Activated naive CD8-positive, alpha-beta T cell (primary cell): ENCODE measurements around the gene SMAD6.

Experiments
- H3K27ac Mint-ChIP-seq: one replicate; pipeline ENCODE4 v1.8.0; 2021; ENCODE audit warnings: mixed read lengths
- H3K27me3 Mint-ChIP-seq: one replicate; pipeline ENCODE4 v1.8.0; 2021; ENCODE audit warnings: mixed read lengths
- H3K36me3 Mint-ChIP-seq: one replicate; pipeline ENCODE4 v1.8.0; 2021; ENCODE audit warnings: mixed read lengths
- H3K4me1 Mint-ChIP-seq: one replicate; pipeline ENCODE4 v1.8.0; 2021; ENCODE audit warnings: low read depth, mixed read lengths
- H3K4me3 Mint-ChIP-seq: one replicate; pipeline ENCODE4 v1.8.0; 2021; ENCODE audit warnings: mild to moderate bottlenecking, mixed read lengths
- H3K9me3 Mint-ChIP-seq: one replicate; pipeline ENCODE4 v1.8.0; 2021; ENCODE audit warnings: low read depth, mixed read lengths

SMAD6 gene

GRCh38 chr15:66704803-66705153 lies 2.7 kb downstream of the SMAD6 start:
- peak overlapping the region; percentile 85 for H3K4me3 Mint-ChIP-seq
- H3K27me3 Mint-ChIP-seq: peaks cover 7% of the 10 kb centered on the region
- no peaks in the 10 kb centered on the region for H3K9me3 Mint-ChIP-seq
- H3K4me1 Mint-ChIP-seq: peaks cover 13% of the 10 kb centered on the region
- no peaks in the 10 kb centered on the region for H3K36me3 Mint-ChIP-seq
- H3K27ac Mint-ChIP-seq: no peak overlapping the region

GRCh38 chr15:66705277-66706146 lies 3.5 kb downstream of the SMAD6 start:
- Mint-ChIP-seq H3K4me3 (peak overlapping the region; percentile 85), H3K9me3 (no peaks in the 10 kb centered on the region), H3K27me3 (peaks cover 7% of the 10 kb centered on the region), H3K27ac (no peak overlapping the region), H3K4me1 (peaks cover 9% of the 10 kb centered on the region), H3K36me3 (no peaks in the 10 kb centered on the region)

- H3K4me3 Mint-ChIP-seq: no peak overlapping the region
Measured at GRCh38 chr15:66706225-66706732, 4.2 kb downstream of the SMAD6 start.

GRCh38 chr15:66706840-66707239 lies 4.8 kb downstream of the SMAD6 start:
- Mint-ChIP-seq H3K4me3 (no peak overlapping the region), H3K27ac (no peak overlapping the region), H3K36me3 (no peaks in the 10 kb centered on the region), H3K27me3 (peaks cover 7% of the 10 kb centered on the region), H3K4me1 (peaks cover 7% of the 10 kb centered on the region), H3K9me3 (no peaks in the 10 kb centered on the region)

More at GRCh38 chr15:66706225-66706732, 4.2 kb downstream of the SMAD6 start:
- no peaks in the 10 kb centered on the region for H3K36me3 Mint-ChIP-seq
- no peaks in the 10 kb centered on the region for H3K9me3 Mint-ChIP-seq
- peaks cover 7% of the 10 kb centered on the region for H3K4me1 Mint-ChIP-seq
- no peak overlapping the region for H3K27ac Mint-ChIP-seq
- H3K27me3 Mint-ChIP-seq: peaks cover 7% of the 10 kb centered on the region

- Mint-ChIP-seq H3K4me3 (no peak overlapping the region), H3K9me3 (no peaks in the 10 kb centered on the region), H3K27ac (no peak overlapping the region), H3K4me1 (peaks cover 4% of the 10 kb centered on the region), H3K27me3 (peaks cover 5% of the 10 kb centered on the region), H3K36me3 (no peaks in the 10 kb centered on the region)
Measured at GRCh38 chr15:66707310-66708082, 5.5 kb downstream of the SMAD6 start.

- Mint-ChIP-seq H3K36me3 (no peaks in the 10 kb centered on the region), H3K27me3 (peaks cover 5% of the 10 kb centered on the region), H3K4me3 (no peak overlapping the region), H3K4me1 (peaks cover 3% of the 10 kb centered on the region), H3K27ac (no peak overlapping the region), H3K9me3 (no peaks in the 10 kb centered on the region)
Measured at GRCh38 chr15:66708389-66708788, 6.4 kb downstream of the SMAD6 start.

GRCh38 chr15:66709884-66710283 lies 7.8 kb downstream of the SMAD6 start:
- Mint-ChIP-seq H3K4me1 (no peaks in the 10 kb centered on the region), H3K27me3 (peaks cover 2% of the 10 kb centered on the region), H3K36me3 (no peaks in the 10 kb centered on the region), H3K4me3 (no peak overlapping the region), H3K9me3 (no peaks in the 10 kb centered on the region), H3K27ac (no peak overlapping the region)

GRCh38 chr15:66711260-66711659 lies 9.2 kb downstream of the SMAD6 start:
- H3K27me3 Mint-ChIP-seq: no peaks in the 10 kb centered on the region
- no peaks in the 10 kb centered on the region for H3K9me3 Mint-ChIP-seq
- no peak overlapping the region for H3K27ac Mint-ChIP-seq
- H3K4me1 Mint-ChIP-seq: no peaks in the 10 kb centered on the region
- H3K36me3 Mint-ChIP-seq: no peaks in the 10 kb centered on the region
- no peak overlapping the region for H3K4me3 Mint-ChIP-seq

GRCh38 chr15:66711862-66712261 lies 9.8 kb downstream of the SMAD6 start:
- Mint-ChIP-seq H3K27ac (no peak overlapping the region), H3K9me3 (no peaks in the 10 kb centered on the region), H3K4me1 (no peaks in the 10 kb centered on the region), H3K27me3 (no peaks in the 10 kb centered on the region), H3K4me3 (no peak overlapping the region), H3K36me3 (no peaks in the 10 kb centered on the region)

GRCh38 chr15:66713843-66714508 lies 11.9 kb downstream of the SMAD6 start:
- Mint-ChIP-seq H3K36me3 (no peaks in the 10 kb centered on the region), H3K4me1 (no peaks in the 10 kb centered on the region)

GRCh38 chr15:66714543-66714981 lies 12.5 kb downstream of the SMAD6 start:
- Mint-ChIP-seq H3K36me3 (no peaks in the 10 kb centered on the region), H3K4me3 (no peak overlapping the region), H3K27ac (no peak overlapping the region), H3K27me3 (no peaks in the 10 kb centered on the region), H3K4me1 (peaks cover 1% of the 10 kb centered on the region), H3K9me3 (no peaks in the 10 kb centered on the region)

More at GRCh38 chr15:66713843-66714508, 11.9 kb downstream of the SMAD6 start:
- H3K27me3 Mint-ChIP-seq: no peaks in the 10 kb centered on the region
- no peak overlapping the region for H3K27ac Mint-ChIP-seq
- H3K9me3 Mint-ChIP-seq: no peaks in the 10 kb centered on the region
- H3K4me3 Mint-ChIP-seq: no peak overlapping the region

GRCh38 chr15:66715181-66715624 lies 13.2 kb downstream of the SMAD6 start:
- no peak overlapping the region for H3K27ac Mint-ChIP-seq
- no peaks in the 10 kb centered on the region for H3K36me3 Mint-ChIP-seq
- H3K27me3 Mint-ChIP-seq: no peaks in the 10 kb centered on the region
- H3K4me3 Mint-ChIP-seq: no peak overlapping the region
- H3K4me1 Mint-ChIP-seq: peaks cover 7% of the 10 kb centered on the region
- no peaks in the 10 kb centered on the region for H3K9me3 Mint-ChIP-seq

GRCh38 chr15:66715720-66716655 lies 14.0 kb downstream of the SMAD6 start:
- Mint-ChIP-seq H3K27ac (no peak overlapping the region), H3K36me3 (no peaks in the 10 kb centered on the region), H3K4me1 (peaks cover 9% of the 10 kb centered on the region), H3K9me3 (no peaks in the 10 kb centered on the region), H3K27me3 (no peaks in the 10 kb centered on the region), H3K4me3 (no peak overlapping the region)

- H3K27me3 Mint-ChIP-seq: no peaks in the 10 kb centered on the region
- H3K4me1 Mint-ChIP-seq: peaks cover 9% of the 10 kb centered on the region
- no peaks in the 10 kb centered on the region for H3K9me3 Mint-ChIP-seq
- H3K36me3 Mint-ChIP-seq: no peaks in the 10 kb centered on the region
- no peak overlapping the region for H3K4me3 Mint-ChIP-seq
- no peak overlapping the region for H3K27ac Mint-ChIP-seq
Measured at GRCh38 chr15:66716656-66717020, 14.6 kb downstream of the SMAD6 start.
